Endothelial cell of umbilical vein (primary cell): ENCODE results near the gene CHERP.

ENCODE experiments used
- CTCF ChIP-seq, 2 donors: IDR thresholded peaks; 1 replicate in 1 of 2; 2 replicates in 1 of 2; pipeline ENCODE4 v1.5.1; 2011; ENCODE audit warnings: low read length in 2 of 2, mild to moderate bottlenecking in 2 of 2, moderate library complexity in 2 of 2, control low read depth in 1 of 2, inconsistent platforms in 1 of 2, low read depth in 1 of 2; ENCODE audit not compliant: insufficient read depth in 1 of 2; ENCODE audit errors: extremely low read depth in 1 of 2
- FOS ChIP-seq: IDR thresholded peaks from 2 replicates; pipeline ENCODE4 v1.6.1; 2011; ENCODE audit warnings: mild to moderate bottlenecking, low read length, moderate library complexity, borderline replicate concordance; ENCODE audit not compliant: insufficient read depth

GRCh38 chr19:16521715-16522289 lies 20.4 kb downstream of the CHERP start:
- no peak for TF ChIP-seq CTCF (IDR thresholded peaks at IDR 0.05; ENCODE audit: extremely low read depth in 1 of 2, insufficient read depth in 1 of 2, low read depth in 1 of 2, low read length in 2 of 2)
- no peak for TF ChIP-seq FOS
